Stomach (tissue), 9 donors: ENCODE measurements around the gene LMCD1. TPM values are rescaled to one million over a fixed set of nuclear protein-coding genes. Genes with fewer than 3 reads are reported as not detected.

Source experiments
- DNase-seq, 2 donors: peaks; one replicate each; pipeline versions ENCODE4 v3.0.0 to v3.0.0-alpha.2; 2013 to 2019
- H3K27ac ChIP-seq, 5 donors: fragments of 200-600 bp in 4 of 5; sonication (generic) in 4 of 5; one replicate each; pipeline ENCODE4 v1.5.1; 2013 to 2019; ENCODE audit warnings: mild to moderate bottlenecking in 1 of 5, moderate library complexity in 1 of 5
- H3K27me3 ChIP-seq, 3 donors: fragments of 200-600 bp; sonication (generic); one replicate each; pipeline ENCODE4 v1.5.1; 2017 to 2019; ENCODE audit warnings: mixed run types in 1 of 3
- H3K36me3 ChIP-seq, 4 donors: fragments of 200-600 bp; sonication (generic); 1 replicate in 3 of 4; 2 replicates in 1 of 4; pipeline ENCODE4 v1.5.1; 2016 to 2019
- H3K4me1 ChIP-seq, 4 donors: fragments of 200-600 bp; sonication (generic); one replicate each; pipeline ENCODE4 v1.5.1; 2016 to 2019
- H3K4me3 ChIP-seq, 4 donors: fragments of 200-600 bp; sonication (generic) in 3 of 4; one replicate each; pipeline ENCODE4 v1.5.1; 2016 to 2019; ENCODE audit warnings: mild to moderate bottlenecking in 1 of 4
- H3K9me3 ChIP-seq, 4 donors: fragments of 200-600 bp; sonication (generic); one replicate each; pipeline ENCODE4 v1.5.1; 2016 to 2019
- EP300 ChIP-seq: sonication (generic); formaldehyde crosslinking; IDR thresholded peaks from one replicate; pipeline ENCODE4 v1.6.1; 2017; ENCODE audit warnings: antibody characterized with exemption
- POLR2A ChIP-seq, 4 donors: fragments of 450-650 bp; IDR thresholded peaks; one replicate each; pipeline ENCODE4 v1.6.1; 2016; ENCODE audit warnings: antibody characterized with exemption in 4 of 4, control low read depth in 2 of 4, mild to moderate bottlenecking in 1 of 4, moderate library complexity in 1 of 4
- POLR2AphosphoS5 ChIP-seq, 3 donors: sonication (generic); formaldehyde crosslinking; IDR thresholded peaks; one replicate each; pipeline ENCODE4 v1.6.1; 2016; ENCODE audit warnings: antibody characterized with exemption in 3 of 3
- WGBS, 5 donors: extraction: QIAGEN DNeasy Blood & Tissue Kit in 3 of 5; methylation state at CpG; one replicate each; pipeline versions ENCODE4 v1.1.5 to v1.1.7; 2013 to 2018; 5-methylcytosine and 5-hydroxymethylcytosine counted together
- intact Hi-C: fragments of 100-400 bp; cut with DNase I; formaldehyde crosslinking; loops from one replicate; pipeline ENCODE4 v1.15.1; 2023; ENCODE audit warnings: low total_unique reads
- polyA plus RNA-seq, 3 donors: library from polyadenylated mRNA; stranded (reverse); fragments of 200-250 nt; gene quantifications; one replicate each; pipeline ENCODE4 v1.2.3, GENCODE V29; 2013
- total RNA-seq, 5 donors: library from RNA; depleted of rRNA; stranded (reverse); fragments of >200 nt; gene quantifications; one replicate each; pipeline versions ENCODE4 v1.1.0 to v1.2.3, GENCODE V29; 2014 to 2016
- TF ChIP-seq, protein P1 (sequence below), 7 experiments: fragments of 450-650 bp in 4 of 7; fragments of 200-600 bp in 3 of 7; sonication (generic) in 3 of 7; IDR thresholded peaks; one replicate each; pipeline ENCODE4 v1.5.1; 2016 to 2019; ENCODE audit warnings: antibody characterized with exemption in 7 of 7, control low read depth in 2 of 7, mild to moderate bottlenecking in 1 of 7
- donor health status: healthy with polysubstance abuse.
- donor health status: Bipolar disorder and iron deficiency.
- donor health status: healthy.

Gene LMCD1
- total and polyA plus RNA-seq, 8 donors = 0.58 to 60.2 (median 23.7) TPM

DNA sequence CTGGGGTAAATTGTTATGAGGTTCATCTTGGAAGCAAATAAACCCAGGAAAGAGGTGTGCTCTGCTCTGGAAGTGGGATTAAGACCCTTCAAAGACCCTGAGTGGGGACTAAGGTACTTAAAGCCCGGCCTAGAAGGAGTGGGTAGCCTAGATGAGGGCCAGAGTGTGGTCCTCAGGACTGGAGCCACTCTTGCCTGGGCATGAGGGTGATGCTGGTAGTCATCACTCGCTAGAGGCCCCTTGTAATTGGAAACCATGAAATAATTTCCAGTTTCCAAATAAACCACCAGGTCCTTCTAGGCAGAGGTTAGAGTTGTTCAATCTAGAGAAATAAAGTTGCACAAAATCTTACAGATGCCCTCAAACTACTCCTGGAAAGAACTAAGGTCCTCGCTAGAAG lies 15.2 kb upstream of the LMCD1 start:
- DNase-seq = no peak
- Histone ChIP-seq H3K36me3 (no peaks in the 10 kb centered on the region), H3K4me3 (no peak overlapping the region), H3K27ac (peak overlapping the region in 4 of 5 donors; percentile 6 to 83 (median 55)), H3K9me3 (no peaks in the 10 kb centered on the region), H3K27me3 (no peaks in the 10 kb centered on the region), H3K4me1 (peaks cover 6 to 49% (median 29%) of the 10 kb centered on the region in 4 donors)
- intact Hi-C loops = no loop called here
- WGBS, 5 donors = 78 to 85% (median 80%) methylated on average over 3 of the region's 3 CpGs
- TF ChIP-seq, protein P1, sequence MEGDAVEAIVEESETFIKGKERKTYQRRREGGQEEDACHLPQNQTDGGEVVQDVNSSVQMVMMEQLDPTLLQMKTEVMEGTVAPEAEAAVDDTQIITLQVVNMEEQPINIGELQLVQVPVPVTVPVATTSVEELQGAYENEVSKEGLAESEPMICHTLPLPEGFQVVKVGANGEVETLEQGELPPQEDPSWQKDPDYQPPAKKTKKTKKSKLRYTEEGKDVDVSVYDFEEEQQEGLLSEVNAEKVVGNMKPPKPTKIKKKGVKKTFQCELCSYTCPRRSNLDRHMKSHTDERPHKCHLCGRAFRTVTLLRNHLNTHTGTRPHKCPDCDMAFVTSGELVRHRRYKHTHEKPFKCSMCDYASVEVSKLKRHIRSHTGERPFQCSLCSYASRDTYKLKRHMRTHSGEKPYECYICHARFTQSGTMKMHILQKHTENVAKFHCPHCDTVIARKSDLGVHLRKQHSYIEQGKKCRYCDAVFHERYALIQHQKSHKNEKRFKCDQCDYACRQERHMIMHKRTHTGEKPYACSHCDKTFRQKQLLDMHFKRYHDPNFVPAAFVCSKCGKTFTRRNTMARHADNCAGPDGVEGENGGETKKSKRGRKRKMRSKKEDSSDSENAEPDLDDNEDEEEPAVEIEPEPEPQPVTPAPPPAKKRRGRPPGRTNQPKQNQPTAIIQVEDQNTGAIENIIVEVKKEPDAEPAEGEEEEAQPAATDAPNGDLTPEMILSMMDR (IDR thresholded peaks at IDR 0.05) = no peak
- TF ChIP-seq EP300 (no peak), POLR2AphosphoS5 (IDR thresholded peaks at IDR 0.05) (no peak), POLR2A (IDR thresholded peaks at IDR 0.05) (no peak)

DNA sequence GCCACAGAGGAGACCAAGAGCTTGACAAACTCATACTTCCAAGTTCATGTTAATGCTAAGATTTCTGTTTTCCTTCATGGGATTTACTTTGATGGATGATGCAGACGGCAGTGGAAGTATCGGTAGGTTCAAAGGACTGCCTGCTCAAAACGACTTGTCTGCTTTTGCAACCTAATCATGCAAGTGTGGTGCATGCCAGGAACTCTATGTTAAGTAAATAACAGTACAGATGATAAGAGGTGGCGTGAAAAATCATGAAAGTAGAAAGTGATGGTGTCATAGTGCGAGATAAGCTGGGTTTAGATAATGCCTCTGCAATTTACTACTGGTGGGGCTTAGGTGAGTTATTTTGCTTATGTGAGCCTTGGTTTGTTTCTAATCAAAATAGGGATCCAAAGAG lies 14.7 kb upstream of the LMCD1 start:
- Histone ChIP-seq H3K27me3 (no peaks in the 10 kb centered on the region), H3K36me3 (no peaks in the 10 kb centered on the region), H3K9me3 (no peaks in the 10 kb centered on the region), H3K27ac (peak overlapping the region in 4 of 5 donors; percentile 6 to 83 (median 55)), H3K4me1 (peaks cover 6 to 54% (median 30%) of the 10 kb centered on the region in 4 donors), H3K4me3 (no peak overlapping the region)
- WGBS, 5 donors = 18 to 44% (median 29%) methylated on average over 5 of the region's 5 CpGs
- peak in 2 of 3 donors; percentile 79 to 82 for TF ChIP-seq POLR2AphosphoS5 (IDR thresholded peaks at IDR 0.05)
- TF ChIP-seq POLR2A (IDR thresholded peaks at IDR 0.05) = no peak
- intact Hi-C loops = no loop called here
- peak; percentile 58 to 72 for DNase-seq

DNA sequence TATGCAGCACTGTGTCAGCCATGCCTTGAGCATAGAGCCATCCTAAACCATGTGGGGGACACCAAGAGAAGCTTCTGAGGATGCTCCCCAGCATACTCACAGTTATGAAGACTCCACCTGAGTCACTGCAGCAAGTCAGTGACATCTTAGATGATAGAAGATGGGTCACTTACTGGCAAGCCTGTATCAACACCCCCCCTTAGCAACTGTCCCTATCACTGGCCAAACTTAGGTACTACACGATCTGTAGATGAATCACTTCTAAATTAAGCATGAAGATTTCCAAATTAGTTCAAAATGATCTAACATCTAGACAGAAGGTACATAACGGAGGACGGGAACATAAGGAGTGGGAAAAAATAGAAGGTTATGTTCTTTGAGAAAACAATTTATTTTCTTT lies 13.2 kb upstream of the LMCD1 start:
- H3K27ac ChIP-seq = peak overlapping the region in 4 of 5 donors; percentile 5 to 83 (median 56)
- WGBS, 5 donors = 71 to 87% (median 81%) methylated on average over 3 of the region's 3 CpGs

DNA sequence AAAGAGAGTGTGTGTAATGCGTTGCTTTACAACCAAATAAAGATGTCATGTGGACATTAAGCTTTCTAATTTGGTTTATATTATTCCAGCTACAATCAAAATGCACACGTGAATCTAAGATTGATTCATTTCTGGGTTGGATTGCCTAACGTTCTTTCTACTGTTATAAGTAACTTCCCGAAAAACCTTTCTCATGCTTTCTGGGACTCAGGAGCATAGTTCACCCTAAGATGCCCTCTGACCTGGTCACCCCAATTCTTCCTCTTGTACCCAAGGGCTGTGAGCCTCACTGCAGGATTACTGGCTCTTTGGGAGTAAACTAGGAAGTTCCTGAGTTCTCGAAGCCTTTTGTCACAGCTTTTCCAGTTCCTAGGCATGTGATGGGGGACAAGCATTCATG lies 12.7 kb upstream of the LMCD1 start:
- Histone ChIP-seq H3K4me1 (peaks cover 0 to 37% (median 15%) of the 10 kb centered on the region in 4 donors), H3K36me3 (no peaks in the 10 kb centered on the region), H3K4me3 (no peak overlapping the region), H3K27ac (peak overlapping the region; percentile 12 to 83 (median 67)), H3K27me3 (no peaks in the 10 kb centered on the region), H3K9me3 (no peaks in the 10 kb centered on the region)
- WGBS, 5 donors = 60 to 77% (median 64%) methylated on average over 5 of the region's 5 CpGs
- no peak for DNase-seq
- TF ChIP-seq POLR2AphosphoS5 (IDR thresholded peaks at IDR 0.05) (peak in 1 of 3 donors; percentile 48), EP300 (peak; percentile 65), POLR2A (IDR thresholded peaks at IDR 0.05) (no peak)
- intact Hi-C loops = no loop called here

More for the DNA sequence above, 13.2 kb upstream of the LMCD1 start:
- no peak for TF ChIP-seq EP300
- TF ChIP-seq POLR2AphosphoS5 (IDR thresholded peaks at IDR 0.05) = peak; percentile 8 to 70 (median 46)
- TF ChIP-seq, protein P1 (IDR thresholded peaks at IDR 0.05) = peak in 1 of 7 experiments; percentile 6
- no peak for TF ChIP-seq POLR2A (IDR thresholded peaks at IDR 0.05)
- Histone ChIP-seq H3K4me1 (peaks cover 0 to 42% (median 19%) of the 10 kb centered on the region in 4 donors), H3K4me3 (no peak overlapping the region), H3K27me3 (no peaks in the 10 kb centered on the region), H3K9me3 (no peaks in the 10 kb centered on the region), H3K36me3 (no peaks in the 10 kb centered on the region)
- intact Hi-C loops = no loop called here
- no peak for DNase-seq

DNA sequence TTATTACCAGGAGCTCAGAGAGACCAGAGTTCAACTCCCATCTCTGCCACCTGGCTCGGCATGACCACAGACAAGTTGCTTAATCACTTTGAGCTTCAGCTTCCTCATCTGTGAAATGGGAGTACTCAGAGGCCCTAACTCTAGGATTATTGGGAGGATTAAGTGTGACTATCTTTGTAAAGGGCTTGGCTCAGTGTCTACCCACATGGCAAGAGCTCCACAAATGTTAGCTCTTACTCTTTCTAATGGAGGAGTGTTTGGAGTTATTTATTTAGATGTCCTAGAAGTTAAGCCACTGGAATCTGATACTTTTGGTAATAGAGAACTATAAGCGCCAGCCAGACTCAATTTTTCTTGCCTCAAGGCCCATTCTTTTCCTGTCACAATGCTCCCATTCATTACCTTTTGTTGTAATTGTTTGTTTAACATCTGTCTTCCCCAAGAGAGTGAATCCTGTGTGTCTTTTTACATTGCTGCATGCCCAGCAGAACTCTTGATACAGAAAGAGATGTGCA lies 12.3 kb upstream of the LMCD1 start:
- peak overlapping the region; percentile 12 to 83 (median 67) for H3K27ac ChIP-seq
- intact Hi-C loops = no loop called here
- 56 to 79% (median 78%) methylated on average over 2 of the region's 2 CpGs for WGBS, 5 donors
- TF ChIP-seq POLR2AphosphoS5 (IDR thresholded peaks at IDR 0.05) (no peak), EP300 (no peak), POLR2A (IDR thresholded peaks at IDR 0.05) (no peak)
- TF ChIP-seq, protein P1 (IDR thresholded peaks at IDR 0.05) = no peak
- no peaks in the 10 kb centered on the region for H3K36me3 ChIP-seq
- H3K4me3 ChIP-seq = no peak overlapping the region
- H3K4me1 ChIP-seq = peaks cover 0 to 37% (median 15%) of the 10 kb centered on the region in 4 donors
- no peaks in the 10 kb centered on the region for H3K9me3 ChIP-seq
- DNase-seq = no peak
- H3K27me3 ChIP-seq = no peaks in the 10 kb centered on the region
